ENCODE results near the gene WDR59. TPM values are rescaled to one million over a fixed set of nuclear protein-coding genes. Genes with fewer than 3 reads are reported as not detected.
"Not testable (repeated sequence)": the region's sequence is repeated elsewhere in the genome, so short reads cannot be mapped to it uniquely, and the experiment has no call there.

WDR59 gene
- polyA plus RNA-seq, 3 donors = 79.0 to 120 (median 107) TPM

GRCh38 chr16:75017670-75018525 is 33.0 kb upstream of the WDR59 start:
- DNase-seq = no peak

GRCh38 chr16:75016451-75017081 is 31.6 kb upstream of the WDR59 start:
- not testable (repeated sequence) for DNase-seq

GRCh38 chr16:75014318-75014717 is 29.4 kb upstream of the WDR59 start:
- DNase-seq = no peak

- DNase-seq = not testable (repeated sequence)
Observed at GRCh38 chr16:75013123-75013522, 28.2 kb upstream of the WDR59 start.

- no peak for DNase-seq
Observed at GRCh38 chr16:75012380-75013081, 27.6 kb upstream of the WDR59 start.

- no peak for DNase-seq
Observed at GRCh38 chr16:75011634-75012307, 26.8 kb upstream of the WDR59 start.

- DNase-seq = no peak
Observed at GRCh38 chr16:75010427-75010826, 25.5 kb upstream of the WDR59 start.

GRCh38 chr16:75007443-75007842 is 22.5 kb upstream of the WDR59 start:
- DNase-seq = no peak

GRCh38 chr16:75005697-75006096 is 20.8 kb upstream of the WDR59 start:
- DNase-seq = no peak

- no peak for DNase-seq
Observed at GRCh38 chr16:75004460-75004859, 19.5 kb upstream of the WDR59 start.

GRCh38 chr16:75003931-75004330 is 19.0 kb upstream of the WDR59 start:
- no peak for DNase-seq

GRCh38 chr16:75002474-75002873 is 17.6 kb upstream of the WDR59 start:
- no peak for DNase-seq

GRCh38 chr16:75000481-75001081 is 15.7 kb upstream of the WDR59 start:
- DNase-seq = no peak

- no peak for DNase-seq
Observed at GRCh38 chr16:74999609-75000480, 14.9 kb upstream of the WDR59 start.

- DNase-seq = peak; percentile 38
Observed at GRCh38 chr16:74999219-74999608, 14.3 kb upstream of the WDR59 start.

- DNase-seq = peak; percentile 78
Observed at GRCh38 chr16:74998481-74999218, 13.7 kb upstream of the WDR59 start, which contains the start of gene ZNRF1. Gene ZNRF1, plus strand, starts transcription at chr16:74999024. Its CDS starts 648 bp downstream, at chr16:74999672.

- DNase-seq = no peak
Observed at GRCh38 chr16:74997042-74997491, 12.1 kb upstream of the WDR59 start.

GRCh38 chr16:74995986-74996385 is 11.1 kb upstream of the WDR59 start:
- DNase-seq = no peak

- DNase-seq = peak; percentile 26
Observed at GRCh38 chr16:74991593-74992403, 6.9 kb upstream of the WDR59 start.
